Karpas-422 (cell line): ENCODE results near the gene LRRC18. TPM values are rescaled to one million over a fixed set of nuclear protein-coding genes. Genes with fewer than 3 reads are reported as not detected.

Source experiments
- DNase-seq: peaks from one replicate; pipeline ENCODE4 v3.0.0-alpha.2; 2015
- H2AFZ ChIP-seq: fragments of 200-600 bp; sonication (generic); 2 replicates; pipeline ENCODE4 v1.6.1; 2014; ENCODE audit warnings: antibody characterized with exemption, low read length, mixed read lengths
- H3K27ac ChIP-seq: fragments of 200-600 bp; sonication (generic); 2 replicates; pipeline ENCODE4 v1.5.1; 2014; ENCODE audit warnings: mild to moderate bottlenecking, low read length, moderate library complexity
- H3K27me3 ChIP-seq: fragments of 200-600 bp; sonication (generic); 2 replicates; pipeline ENCODE4 v1.6.1; 2014; ENCODE audit warnings: low read length, mixed read lengths
- H3K36me3 ChIP-seq: fragments of 200-600 bp; sonication (generic); 2 replicates; pipeline ENCODE4 v1.6.1; 2014; ENCODE audit warnings: low read length, mixed read lengths; ENCODE audit not compliant: insufficient read depth
- H3K4me1 ChIP-seq: fragments of 200-600 bp; sonication (generic); 2 replicates; pipeline ENCODE4 v1.6.1; 2014; ENCODE audit warnings: mild to moderate bottlenecking, low read length, mixed read lengths
- H3K4me2 ChIP-seq: fragments of 200-600 bp; sonication (generic); 2 replicates; pipeline ENCODE4 v1.6.1; 2014; ENCODE audit warnings: low read length, low read depth, mild to moderate bottlenecking; ENCODE audit not compliant: poor library complexity, severe bottlenecking
- H3K4me3 ChIP-seq: fragments of 200-600 bp; sonication (generic); 2 replicates; pipeline ENCODE4 v1.5.1; 2014; ENCODE audit warnings: mild to moderate bottlenecking, antibody characterized with exemption, low read length, mixed read lengths
- H3K79me2 ChIP-seq: fragments of 200-600 bp; sonication (generic); 2 replicates; pipeline ENCODE4 v1.6.1; 2014; ENCODE audit warnings: mild to moderate bottlenecking, low read length, mixed read lengths
- H3K9ac ChIP-seq: fragments of 200-600 bp; sonication (generic); 2 replicates; pipeline ENCODE4 v1.6.0; 2014; ENCODE audit warnings: low read length
- H3K9me2 ChIP-seq: fragments of 200-600 bp; sonication (generic), shearing (Covaris generic); replicated peaks from 2 replicates; pipeline ENCODE4 v1.6.0; 2014; ENCODE audit warnings: mild to moderate bottlenecking, low read length, moderate library complexity; ENCODE audit not compliant: insufficient read depth
- H3K9me3 ChIP-seq: fragments of 300-700, 200-600 bp; sonication (generic); 2 replicates; pipeline ENCODE4 v1.6.1; 2014; ENCODE audit warnings: low read length, mixed read lengths
- H4K20me1 ChIP-seq: fragments of 200-600 bp; sonication (generic); 2 replicates; pipeline ENCODE4 v1.6.1; 2014; ENCODE audit warnings: mild to moderate bottlenecking, antibody characterized with exemption, low read length, low read depth; ENCODE audit not compliant: insufficient read depth
- total RNA-seq: library from RNA; depleted of rRNA; stranded (reverse); fragments of >200 nt; shearing (Covaris generic); gene quantifications from 2 replicates; pipeline ENCODE4 v1.2.3, GENCODE V29; 2014; ENCODE audit warnings: low replicate concordance; rRNA removed

The LRRC18 gene
- 3.4 TPM in 1 of 2 replicates, not detected in the other for total RNA-seq

GRCh38 chr10:48939790-48940325 is at the start of gene LRRC18:
Gene LRRC18 (minus strand): TSS chr10:48939840. CDS start chr10:48914155, 25,685 bp downstream.
- Histone ChIP-seq H2AFZ (no peak within 1 kb of the TSS), H3K9me2 (no peaks in the 10 kb centered on the region), H3K4me3 (no peak within 1 kb of the TSS), H3K9ac (no peak within 1 kb of the TSS), H3K27me3 (no peaks in the 10 kb centered on the region), H4K20me1 (no peaks in the 10 kb centered on the region), H3K27ac (no peak within 1 kb of the TSS), H3K36me3 (peaks cover 10% of the 10 kb centered on the region; the same call in 1 of the 2 replicates), H3K4me2 (no peak within 1 kb of the TSS), H3K79me2 (no peaks in the 10 kb centered on the region), H3K4me1 (no peaks in the 10 kb centered on the region), H3K9me3 (no peaks in the 10 kb centered on the region)
- DNase-seq: no peak

- Histone ChIP-seq H3K9me3 (no peaks in the 10 kb centered on the region), H4K20me1 (no peaks in the 10 kb centered on the region), H2AFZ (no peak overlapping the region), H3K27ac (no peak overlapping the region), H3K9ac (no peak overlapping the region), H3K4me3 (no peak overlapping the region), H3K9me2 (no peaks in the 10 kb centered on the region), H3K27me3 (no peaks in the 10 kb centered on the region), H3K36me3 (peaks cover 29% of the 10 kb centered on the region; the same call in 1 of the 2 replicates), H3K79me2 (no peaks in the 10 kb centered on the region), H3K4me1 (no peaks in the 10 kb centered on the region), H3K4me2 (no peak overlapping the region)
- DNase-seq: no peak
These were observed 46.0 kb upstream of the LRRC18 start for GRCh38 chr10:48985621-48986158.

GRCh38 chr10:48983648-48984351 is 44.2 kb upstream of the LRRC18 start:
- Histone ChIP-seq H3K27me3 (no peaks in the 10 kb centered on the region), H3K4me1 (no peaks in the 10 kb centered on the region), H3K36me3 (peaks cover 37% of the 10 kb centered on the region; the same call in 1 of the 2 replicates), H3K27ac (no peak overlapping the region), H3K9me2 (no peaks in the 10 kb centered on the region), H2AFZ (no peak overlapping the region), H3K4me3 (no peak overlapping the region), H3K79me2 (no peaks in the 10 kb centered on the region), H3K9ac (no peak overlapping the region), H4K20me1 (no peaks in the 10 kb centered on the region), H3K4me2 (no peak overlapping the region), H3K9me3 (no peaks in the 10 kb centered on the region)
- no peak for DNase-seq

- Histone ChIP-seq H2AFZ (no peak overlapping the region), H3K79me2 (no peaks in the 10 kb centered on the region), H3K9me2 (no peaks in the 10 kb centered on the region), H3K9me3 (no peaks in the 10 kb centered on the region), H3K4me3 (no peak overlapping the region), H3K36me3 (peaks cover 37% of the 10 kb centered on the region; the same call in 1 of the 2 replicates), H3K4me1 (no peaks in the 10 kb centered on the region), H4K20me1 (no peaks in the 10 kb centered on the region), H3K27me3 (no peaks in the 10 kb centered on the region), H3K9ac (no peak overlapping the region), H3K27ac (no peak overlapping the region), H3K4me2 (no peak overlapping the region)
- no peak for DNase-seq
These were observed 42.9 kb upstream of the LRRC18 start for GRCh38 chr10:48982584-48982983.

GRCh38 chr10:48981310-48981907 is 41.8 kb upstream of the LRRC18 start:
- Histone ChIP-seq H3K9ac (no peak overlapping the region), H4K20me1 (no peaks in the 10 kb centered on the region), H3K36me3 (peaks cover 37% of the 10 kb centered on the region; the same call in 1 of the 2 replicates), H3K9me3 (no peaks in the 10 kb centered on the region), H3K27ac (no peak overlapping the region), H3K79me2 (no peaks in the 10 kb centered on the region), H2AFZ (no peak overlapping the region), H3K27me3 (no peaks in the 10 kb centered on the region), H3K4me3 (no peak overlapping the region), H3K4me1 (no peaks in the 10 kb centered on the region), H3K4me2 (no peak overlapping the region), H3K9me2 (no peaks in the 10 kb centered on the region)
- peak; percentile 53 for DNase-seq

- no peak overlapping the region for H3K27ac ChIP-seq
- no peak for DNase-seq
- no peaks in the 10 kb centered on the region for H3K27me3 ChIP-seq
- H3K9me3 ChIP-seq: no peaks in the 10 kb centered on the region
- peaks cover 39% of the 10 kb centered on the region; the same call in 1 of the 2 replicates for H3K36me3 ChIP-seq
- no peaks in the 10 kb centered on the region for H3K79me2 ChIP-seq
- no peaks in the 10 kb centered on the region for H3K9me2 ChIP-seq
- H3K9ac ChIP-seq: no peak overlapping the region
- H4K20me1 ChIP-seq: no peaks in the 10 kb centered on the region
- no peaks in the 10 kb centered on the region for H3K4me1 ChIP-seq
- no peak overlapping the region for H3K4me2 ChIP-seq
- H3K4me3 ChIP-seq: no peak overlapping the region
- H2AFZ ChIP-seq: no peak overlapping the region
These were observed 38.7 kb upstream of the LRRC18 start for GRCh38 chr10:48978318-48978717.

GRCh38 chr10:48976196-48976595 is 36.6 kb upstream of the LRRC18 start:
- Histone ChIP-seq H3K27me3 (no peaks in the 10 kb centered on the region), H4K20me1 (no peaks in the 10 kb centered on the region), H3K36me3 (peaks cover 24% of the 10 kb centered on the region; the same call in 1 of the 2 replicates), H3K4me2 (no peak overlapping the region), H2AFZ (no peak overlapping the region), H3K9me3 (no peaks in the 10 kb centered on the region), H3K4me3 (no peak overlapping the region), H3K79me2 (no peaks in the 10 kb centered on the region), H3K27ac (no peak overlapping the region), H3K9me2 (no peaks in the 10 kb centered on the region), H3K4me1 (no peaks in the 10 kb centered on the region), H3K9ac (no peak overlapping the region)
- no peak for DNase-seq

GRCh38 chr10:48974510-48975156 is 35.0 kb upstream of the LRRC18 start:
- Histone ChIP-seq H3K4me3 (no peak overlapping the region), H3K27ac (no peak overlapping the region), H3K4me1 (no peaks in the 10 kb centered on the region), H3K27me3 (no peaks in the 10 kb centered on the region), H3K79me2 (no peaks in the 10 kb centered on the region), H3K36me3 (peaks cover 22% of the 10 kb centered on the region), H3K9ac (no peak overlapping the region), H3K9me3 (no peaks in the 10 kb centered on the region), H4K20me1 (no peaks in the 10 kb centered on the region), H2AFZ (no peak overlapping the region), H3K4me2 (no peak overlapping the region), H3K9me2 (no peaks in the 10 kb centered on the region)
- no peak for DNase-seq
